Thoracic aorta (tissue), 2 donors: Measurements from ENCODE around the gene TAB2. TPM values are rescaled to one million over a fixed set of nuclear protein-coding genes. Genes with fewer than 3 reads are reported as not detected.

Source experiments
- ATAC-seq: fragments of 150-250 bp; one replicate; pipeline ENCODE4 v1.8.0; 2017; ENCODE audit warnings: low read depth; ENCODE audit not compliant: insufficient number of reproducible peaks, low FRiP score
- DNase-seq: peaks from one replicate; pipeline ENCODE4 v3.0.0-alpha.2; 2020; ENCODE audit warnings: low spot score
- H3K27ac ChIP-seq, 2 donors: fragments of 200-600 bp; sonication (generic); 1 replicate in 1 of 2; 2 replicates in 1 of 2; pipeline ENCODE4 v1.5.1; 2016; ENCODE audit warnings: mild to moderate bottlenecking in 2 of 2, moderate library complexity in 2 of 2
- H3K27me3 ChIP-seq: fragments of 200-600 bp; sonication (generic); replicated peaks from 2 replicates; pipeline ENCODE4 v1.6.0; 2016; ENCODE audit warnings: mild to moderate bottlenecking; ENCODE audit not compliant: insufficient read depth
- H3K36me3 ChIP-seq: fragments of 200-600 bp; sonication (generic); one replicate; pipeline ENCODE4 v1.5.1; 2016
- H3K4me1 ChIP-seq, 2 donors: fragments of 200-600 bp; sonication (generic); 1 replicate in 1 of 2; 2 replicates in 1 of 2; pipeline versions ENCODE4 v1.5.1 to v1.6.0; 2016; ENCODE audit warnings: low read depth in 2 of 2, mild to moderate bottlenecking in 1 of 2; ENCODE audit not compliant: control insufficient read depth in 1 of 2
- H3K4me3 ChIP-seq: fragments of 200-600 bp; sonication (generic); 2 replicates; pipeline ENCODE4 v1.5.1; 2016; ENCODE audit warnings: mild to moderate bottlenecking
- H3K9me3 ChIP-seq: fragments of 200-600 bp; sonication (generic); 2 replicates; pipeline ENCODE4 v1.5.1; 2016
- total RNA-seq, 2 donors: library from RNA; depleted of rRNA; stranded (reverse); fragments of >200 nt; gene quantifications; one replicate each; pipeline versions ENCODE4 v1.1.0 to v1.2.3, GENCODE V29; 2016
- TF ChIP-seq, protein P1 (sequence below): fragments of 200-600 bp; sonication (generic); IDR thresholded peaks from one replicate; pipeline ENCODE4 v1.5.1; 2019; ENCODE audit warnings: antibody characterized with exemption

TAB2 gene, protein sequence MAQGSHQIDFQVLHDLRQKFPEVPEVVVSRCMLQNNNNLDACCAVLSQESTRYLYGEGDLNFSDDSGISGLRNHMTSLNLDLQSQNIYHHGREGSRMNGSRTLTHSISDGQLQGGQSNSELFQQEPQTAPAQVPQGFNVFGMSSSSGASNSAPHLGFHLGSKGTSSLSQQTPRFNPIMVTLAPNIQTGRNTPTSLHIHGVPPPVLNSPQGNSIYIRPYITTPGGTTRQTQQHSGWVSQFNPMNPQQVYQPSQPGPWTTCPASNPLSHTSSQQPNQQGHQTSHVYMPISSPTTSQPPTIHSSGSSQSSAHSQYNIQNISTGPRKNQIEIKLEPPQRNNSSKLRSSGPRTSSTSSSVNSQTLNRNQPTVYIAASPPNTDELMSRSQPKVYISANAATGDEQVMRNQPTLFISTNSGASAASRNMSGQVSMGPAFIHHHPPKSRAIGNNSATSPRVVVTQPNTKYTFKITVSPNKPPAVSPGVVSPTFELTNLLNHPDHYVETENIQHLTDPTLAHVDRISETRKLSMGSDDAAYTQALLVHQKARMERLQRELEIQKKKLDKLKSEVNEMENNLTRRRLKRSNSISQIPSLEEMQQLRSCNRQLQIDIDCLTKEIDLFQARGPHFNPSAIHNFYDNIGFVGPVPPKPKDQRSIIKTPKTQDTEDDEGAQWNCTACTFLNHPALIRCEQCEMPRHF
- total RNA-seq, result 10 to 100 TPM; 56.0 to 61.7 TPM

DNA sequence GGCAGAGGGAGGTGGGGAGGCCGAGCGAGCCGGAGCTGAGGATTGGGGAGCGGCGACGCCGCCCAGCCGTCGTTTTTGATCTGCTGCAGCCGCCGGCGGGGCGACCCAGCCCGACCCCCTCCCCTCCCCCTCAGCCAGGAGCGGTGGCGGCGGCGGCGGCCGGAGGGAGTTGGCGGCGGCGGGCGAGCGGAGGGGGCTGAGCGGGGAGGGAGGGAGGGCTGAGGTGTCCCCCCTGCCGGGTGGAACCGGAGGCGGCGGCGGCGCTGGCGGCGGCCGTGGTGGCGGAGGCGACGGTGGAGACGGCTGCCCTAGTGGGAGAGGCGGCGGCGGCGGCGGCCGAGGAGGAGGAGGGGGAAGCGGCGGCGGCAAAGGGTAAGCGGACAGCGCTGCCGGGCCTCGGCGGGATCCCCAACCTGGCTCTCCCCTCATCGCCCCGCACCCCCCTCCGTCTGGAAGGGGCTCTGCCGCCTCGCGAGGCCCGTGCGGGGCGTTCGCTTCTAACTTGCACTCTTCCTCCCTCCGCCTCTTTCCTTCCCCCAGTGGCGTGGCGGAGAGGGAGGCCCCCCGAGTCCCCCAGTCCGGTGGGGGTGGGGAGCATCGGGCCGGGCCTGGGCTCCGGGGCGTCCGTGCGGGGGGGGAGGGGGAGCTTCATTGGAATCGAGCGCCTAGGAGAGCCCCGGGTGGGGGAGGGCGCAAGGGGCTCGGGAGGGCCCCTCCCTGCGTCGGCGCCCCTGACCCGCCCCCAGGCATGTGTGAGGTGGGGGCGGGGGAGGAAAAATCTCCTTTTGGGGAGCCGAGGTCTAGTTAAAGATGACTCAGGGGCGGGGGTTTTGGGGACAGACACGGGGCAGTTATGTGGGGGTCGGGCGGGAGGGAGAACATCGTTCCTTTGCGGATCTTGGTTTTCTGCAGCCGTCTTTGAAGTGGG, at the start of gene TAB2:
TSS of gene TAB2 (plus strand) at position 69 of the 928 bp plus-strand sequence. CDS start 52,286 bp downstream, outside the sequence.
- peak within 1 kb of the TSS; percentile 95 for H3K4me3 ChIP-seq
- H3K9me3 ChIP-seq, result no peaks in the 10 kb centered on the region
- peak; percentile 24 for ATAC-seq
- no peak for DNase-seq
- no peaks in the 10 kb centered on the region for H3K27me3 ChIP-seq
- no peaks in the 10 kb centered on the region for H3K36me3 ChIP-seq
- peaks cover 31 to 42% of the 10 kb centered on the region in 2 donors for H3K4me1 ChIP-seq
- TF ChIP-seq, protein P1, sequence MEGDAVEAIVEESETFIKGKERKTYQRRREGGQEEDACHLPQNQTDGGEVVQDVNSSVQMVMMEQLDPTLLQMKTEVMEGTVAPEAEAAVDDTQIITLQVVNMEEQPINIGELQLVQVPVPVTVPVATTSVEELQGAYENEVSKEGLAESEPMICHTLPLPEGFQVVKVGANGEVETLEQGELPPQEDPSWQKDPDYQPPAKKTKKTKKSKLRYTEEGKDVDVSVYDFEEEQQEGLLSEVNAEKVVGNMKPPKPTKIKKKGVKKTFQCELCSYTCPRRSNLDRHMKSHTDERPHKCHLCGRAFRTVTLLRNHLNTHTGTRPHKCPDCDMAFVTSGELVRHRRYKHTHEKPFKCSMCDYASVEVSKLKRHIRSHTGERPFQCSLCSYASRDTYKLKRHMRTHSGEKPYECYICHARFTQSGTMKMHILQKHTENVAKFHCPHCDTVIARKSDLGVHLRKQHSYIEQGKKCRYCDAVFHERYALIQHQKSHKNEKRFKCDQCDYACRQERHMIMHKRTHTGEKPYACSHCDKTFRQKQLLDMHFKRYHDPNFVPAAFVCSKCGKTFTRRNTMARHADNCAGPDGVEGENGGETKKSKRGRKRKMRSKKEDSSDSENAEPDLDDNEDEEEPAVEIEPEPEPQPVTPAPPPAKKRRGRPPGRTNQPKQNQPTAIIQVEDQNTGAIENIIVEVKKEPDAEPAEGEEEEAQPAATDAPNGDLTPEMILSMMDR, result no peak
- H3K27ac ChIP-seq, result peak within 1 kb of the TSS; percentile 96 to 99

DNA sequence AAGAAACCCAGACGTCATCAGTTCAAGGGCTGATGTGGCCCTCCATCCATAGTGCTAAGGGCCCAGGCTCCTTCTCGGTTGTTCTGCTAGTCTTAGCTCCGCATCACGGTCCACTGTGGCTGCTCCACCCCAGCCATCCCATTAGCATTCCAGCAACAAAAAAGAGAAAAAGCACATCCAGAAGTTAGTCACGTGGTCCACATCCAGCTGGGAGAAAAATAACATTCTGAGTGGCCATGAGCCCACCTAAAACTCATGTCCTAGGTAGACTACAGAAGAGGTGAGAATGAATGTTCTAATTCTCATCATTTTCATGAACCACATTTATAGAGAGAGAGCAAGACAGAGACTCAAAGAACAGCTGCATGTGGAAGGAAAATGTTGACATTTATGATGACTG, 49.4 kb upstream of the TAB2 start:
- H3K4me1 ChIP-seq, result no peaks in the 10 kb centered on the region
- no peaks in the 10 kb centered on the region for H3K36me3 ChIP-seq
- H3K4me3 ChIP-seq, result no peak overlapping the region
- H3K27ac ChIP-seq, result no peak overlapping the region
- H3K9me3 ChIP-seq, result no peaks in the 10 kb centered on the region
- ATAC-seq, result no peak
- H3K27me3 ChIP-seq, result no peaks in the 10 kb centered on the region
- TF ChIP-seq, protein P1, result no peak
- DNase-seq, result no peak

DNA sequence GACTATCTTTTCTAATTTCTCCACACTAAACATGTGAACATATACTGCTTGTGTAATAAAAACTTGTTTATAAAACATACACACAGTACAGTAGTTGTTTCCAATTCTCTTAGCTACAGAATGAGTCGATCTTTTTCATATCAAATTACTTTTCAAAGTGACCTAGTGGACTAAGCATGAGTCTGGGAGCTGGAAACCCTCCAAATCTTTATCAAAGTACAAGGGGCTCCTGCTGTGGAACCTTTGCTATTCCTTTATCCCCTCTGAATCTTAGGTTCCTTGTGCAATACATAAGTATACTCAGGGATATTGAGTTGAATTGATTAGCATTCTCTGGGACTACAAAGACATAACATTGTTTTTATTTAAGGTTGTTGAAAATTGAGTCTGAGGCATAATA, 48.7 kb upstream of the TAB2 start:
- H3K9me3 ChIP-seq, result no peaks in the 10 kb centered on the region
- no peaks in the 10 kb centered on the region for H3K36me3 ChIP-seq
- H3K4me1 ChIP-seq, result no peaks in the 10 kb centered on the region
- H3K4me3 ChIP-seq, result no peak overlapping the region
- no peak for DNase-seq
- TF ChIP-seq, protein P1, result no peak
- ATAC-seq, result no peak
- no peak overlapping the region for H3K27ac ChIP-seq
- H3K27me3 ChIP-seq, result no peaks in the 10 kb centered on the region

DNA sequence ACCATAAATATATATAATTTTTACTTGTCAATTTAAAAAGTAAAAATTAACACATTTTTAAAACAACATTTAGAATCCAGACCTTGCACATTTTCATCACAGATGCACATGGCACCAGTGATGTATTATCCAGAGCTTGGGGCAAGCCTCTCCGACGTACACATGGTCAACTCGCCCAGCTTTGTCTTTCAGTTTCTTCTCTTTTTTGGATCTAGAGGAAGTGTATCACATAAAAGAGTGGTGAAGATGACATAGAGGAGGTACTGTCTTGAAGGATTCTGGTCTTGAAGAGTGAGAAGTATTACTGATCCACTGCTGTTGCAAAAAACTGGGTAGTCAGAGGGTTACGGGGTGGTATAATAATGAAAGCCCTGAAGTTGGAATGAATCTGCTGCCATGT, 46.9 kb upstream of the TAB2 start:
- Histone ChIP-seq H3K27ac (no peak overlapping the region), H3K36me3 (no peaks in the 10 kb centered on the region), H3K27me3 (no peaks in the 10 kb centered on the region), H3K4me1 (no peaks in the 10 kb centered on the region), H3K4me3 (no peak overlapping the region), H3K9me3 (no peaks in the 10 kb centered on the region)
- TF ChIP-seq, protein P1, result no peak
- ATAC-seq (no peak), DNase-seq (no peak)
